Astrocyte of the spinal cord (primary cell): ENCODE results near the gene ACSF2.
A peak's percentile ranks its signal among the peaks of the same experiment; 100 is the strongest.

Experiments used
- DNase-seq: peaks from one replicate; pipeline ENCODE4 v3.0.0; 2011; ENCODE audit warnings: low read depth, low spot score
- H3K4me3 ChIP-seq: 2 replicates; pipeline ENCODE4 v1.5.1; 2011; ENCODE audit warnings: low read depth, mild to moderate bottlenecking, low read length, moderate library complexity
- CTCF ChIP-seq: IDR thresholded peaks from 2 replicates; pipeline ENCODE4 v1.5.1; 2012; ENCODE audit warnings: low read depth, mild to moderate bottlenecking, low read length, inconsistent platforms
- in situ Hi-C: cut with HindIII; loops from 2 replicates; pipeline ENCODE4 v1.10.0; 2017; ENCODE audit warnings: low sequenced_read_pairs

The ACSF2 gene

GRCh38 chr17:50386510-50386909 lies 39.5 kb upstream of the ACSF2 start:
- H3K4me3 ChIP-seq: no peak overlapping the region
- no peak for DNase-seq
- in situ Hi-C loops: no loop called here
- no peak for TF ChIP-seq CTCF

- no peak overlapping the region for H3K4me3 ChIP-seq
- in situ Hi-C loops: no loop called here
- DNase-seq: no peak
- no peak for TF ChIP-seq CTCF
Observed at GRCh38 chr17:50388728-50389127, 37.3 kb upstream of the ACSF2 start.

- DNase-seq: no peak
- H3K4me3 ChIP-seq: no peak overlapping the region
- in situ Hi-C loops: no loop called here
- no peak for TF ChIP-seq CTCF
Observed at GRCh38 chr17:50389534-50389933, 36.5 kb upstream of the ACSF2 start.

DNA sequence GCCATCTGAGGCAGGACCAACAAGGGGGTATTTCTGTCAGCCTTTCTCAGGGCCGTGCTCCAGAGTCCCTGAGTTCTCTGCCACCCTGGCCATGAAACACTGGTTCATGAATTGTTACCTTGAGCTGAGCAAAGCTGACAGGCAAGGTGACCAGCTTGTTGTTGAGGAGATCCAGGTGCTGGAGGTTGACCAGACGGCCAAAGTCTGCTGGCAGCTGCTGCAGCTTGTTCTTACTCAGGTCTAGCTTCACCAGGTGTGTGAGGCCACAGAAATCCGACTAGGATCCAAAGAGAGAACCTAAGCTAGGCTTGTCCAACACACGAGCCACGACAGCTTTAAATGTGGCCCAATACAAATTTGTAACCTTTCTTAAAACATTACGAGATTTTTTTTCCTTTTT lies 33.4 kb upstream of the ACSF2 start:
- DNase-seq: no peak
- in situ Hi-C loops: no loop called here
- no peak for TF ChIP-seq CTCF
- no peak overlapping the region for H3K4me3 ChIP-seq

DNA sequence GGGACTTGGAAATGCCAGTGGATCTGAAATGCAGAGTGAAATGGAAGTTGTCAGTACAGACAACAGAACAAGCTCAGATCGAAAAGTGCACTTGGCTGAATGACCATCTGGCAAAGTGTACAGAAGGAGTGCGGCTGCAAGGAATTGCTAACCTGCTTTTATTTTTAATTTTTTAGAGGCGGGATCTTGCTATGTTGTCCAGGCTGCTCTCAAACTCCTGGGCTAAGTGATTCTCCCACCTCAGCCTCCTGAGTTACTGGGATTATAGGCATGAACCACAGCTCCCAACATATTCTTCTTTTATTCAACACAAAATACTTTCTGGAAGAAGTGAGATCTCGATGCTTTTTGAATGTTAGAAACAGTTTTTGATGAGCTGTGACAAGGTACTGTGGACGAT lies 32.3 kb upstream of the ACSF2 start:
- DNase-seq: no peak
- TF ChIP-seq CTCF: no peak
- no peak overlapping the region for H3K4me3 ChIP-seq
- in situ Hi-C loops: no loop called here

GRCh38 chr17:50394711-50395110 lies 31.3 kb upstream of the ACSF2 start:
- in situ Hi-C loops: no loop called here
- DNase-seq: no peak
- H3K4me3 ChIP-seq: no peak overlapping the region
- no peak for TF ChIP-seq CTCF

DNA sequence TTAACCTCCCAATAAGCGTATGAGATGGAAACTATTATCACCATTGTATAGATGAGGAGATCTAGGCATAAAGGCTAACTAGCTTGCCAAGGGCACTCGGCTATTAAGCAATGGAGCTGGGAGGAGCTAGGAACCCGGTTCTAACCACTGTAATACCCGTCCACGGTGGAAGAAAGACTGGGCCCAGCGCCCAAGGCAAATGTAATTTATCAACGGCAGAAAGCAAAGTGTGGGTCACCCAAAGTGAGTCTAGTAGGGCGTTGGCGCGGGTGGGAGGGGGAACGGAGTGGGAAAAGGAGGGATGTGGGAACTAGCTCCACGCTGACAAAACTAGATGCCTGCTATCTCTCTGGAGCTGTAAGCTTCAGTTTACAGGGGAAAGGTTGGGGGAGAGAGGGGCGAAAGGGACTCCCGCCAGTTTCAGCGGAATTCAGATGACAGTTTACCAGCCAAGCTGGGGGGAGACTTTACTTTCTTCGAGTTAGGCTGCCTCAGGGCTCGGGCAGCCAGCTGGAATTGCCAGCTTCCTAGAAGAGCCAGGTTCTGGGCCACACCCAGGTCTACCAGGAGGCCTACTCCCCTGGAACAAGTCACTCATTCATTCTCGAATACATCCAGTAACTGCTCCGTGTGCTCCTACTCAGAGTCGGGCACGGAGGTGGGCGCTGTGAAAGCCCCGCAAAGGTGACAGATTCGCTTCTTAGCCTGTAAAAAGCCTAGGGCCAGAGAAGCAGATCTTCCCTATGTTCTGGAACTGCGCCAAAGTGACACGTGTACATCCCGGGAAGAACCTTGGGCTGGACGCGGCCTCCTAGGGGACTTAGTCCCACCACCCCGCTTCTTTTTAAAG lies 29.5 kb upstream of the ACSF2 start:
- TF ChIP-seq CTCF: no peak
- in situ Hi-C loops: no loop called here
- peak overlapping the region; percentile 100 for H3K4me3 ChIP-seq
- peak; percentile 50 for DNase-seq
